ENCODE results near the gene SLC24A3.

GRCh38 chr20:19624221-19624965 is 412.0 kb downstream of the SLC24A3 start:
- TF ChIP-seq, protein P1, sequence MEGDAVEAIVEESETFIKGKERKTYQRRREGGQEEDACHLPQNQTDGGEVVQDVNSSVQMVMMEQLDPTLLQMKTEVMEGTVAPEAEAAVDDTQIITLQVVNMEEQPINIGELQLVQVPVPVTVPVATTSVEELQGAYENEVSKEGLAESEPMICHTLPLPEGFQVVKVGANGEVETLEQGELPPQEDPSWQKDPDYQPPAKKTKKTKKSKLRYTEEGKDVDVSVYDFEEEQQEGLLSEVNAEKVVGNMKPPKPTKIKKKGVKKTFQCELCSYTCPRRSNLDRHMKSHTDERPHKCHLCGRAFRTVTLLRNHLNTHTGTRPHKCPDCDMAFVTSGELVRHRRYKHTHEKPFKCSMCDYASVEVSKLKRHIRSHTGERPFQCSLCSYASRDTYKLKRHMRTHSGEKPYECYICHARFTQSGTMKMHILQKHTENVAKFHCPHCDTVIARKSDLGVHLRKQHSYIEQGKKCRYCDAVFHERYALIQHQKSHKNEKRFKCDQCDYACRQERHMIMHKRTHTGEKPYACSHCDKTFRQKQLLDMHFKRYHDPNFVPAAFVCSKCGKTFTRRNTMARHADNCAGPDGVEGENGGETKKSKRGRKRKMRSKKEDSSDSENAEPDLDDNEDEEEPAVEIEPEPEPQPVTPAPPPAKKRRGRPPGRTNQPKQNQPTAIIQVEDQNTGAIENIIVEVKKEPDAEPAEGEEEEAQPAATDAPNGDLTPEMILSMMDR (conservative IDR thresholded peaks at IDR 0.05; ENCODE audit: low read length): no peak
- no peak for TF ChIP-seq EZH2phosphoT487 (IDR thresholded peaks at IDR 0.05; ENCODE audit: borderline replicate concordance, low read depth, low read length)

Data from OCI-LY7 (cell line).